Superior temporal gyrus (tissue), 1 donor: Measurements from ENCODE around the gene OR6S1.

Experiments
- DNase-seq: peaks from one replicate; pipeline ENCODE4 v3.0.0-alpha.2; 2016; ENCODE audit errors: extremely low spot score

Gene OR6S1

GRCh38 chr14:20641591-20641990 lies at the start of gene OR6S1:
Gene OR6S1, minus strand, starts transcription at chr14:20641691. Its CDS starts 0 bp downstream, at chr14:20641691.
- no peak for DNase-seq

GRCh38 chr14:20690848-20691640 lies 49.6 kb upstream of the OR6S1 start:
- peak; percentile 95 for DNase-seq

GRCh38 chr14:20688167-20688839 lies 46.8 kb upstream of the OR6S1 start, which contains the start of gene ANG:
Gene ANG, plus strand, starts transcription at chr14:20688764. Its CDS starts 4,801 bp downstream, at chr14:20693565.
- DNase-seq = no peak

- DNase-seq = no peak
These were observed 46.1 kb upstream of the OR6S1 start for GRCh38 chr14:20687362-20688166.

GRCh38 chr14:20686386-20687143 lies 45.1 kb upstream of the OR6S1 start:
- DNase-seq = no peak

- DNase-seq = peak; percentile 37
These were observed 43.4 kb upstream of the OR6S1 start for GRCh38 chr14:20684662-20685456.

- DNase-seq = peak; percentile 95
These were observed 42.6 kb upstream of the OR6S1 start, which contains the start of gene RNASE4 for GRCh38 chr14:20683891-20684661. Gene RNASE4, plus strand, starts transcription at chr14:20684560. Its CDS starts 14,812 bp downstream, at chr14:20699372.

GRCh38 chr14:20683125-20683890 lies 41.8 kb upstream of the OR6S1 start:
- DNase-seq = peak; percentile 96

- DNase-seq = peak; percentile 97
These were observed 41.1 kb upstream of the OR6S1 start for GRCh38 chr14:20682435-20683124.

- no peak for DNase-seq
These were observed 40.6 kb upstream of the OR6S1 start for GRCh38 chr14:20682127-20682434.

- peak; percentile 94 for DNase-seq
These were observed 40.0 kb upstream of the OR6S1 start for GRCh38 chr14:20681348-20682126.

- DNase-seq = no peak
These were observed 39.4 kb upstream of the OR6S1 start for GRCh38 chr14:20680843-20681347.

- peak; percentile 9 for DNase-seq
These were observed 38.9 kb upstream of the OR6S1 start for GRCh38 chr14:20680363-20680762.

- DNase-seq = peak; percentile 64
These were observed 38.4 kb upstream of the OR6S1 start for GRCh38 chr14:20679907-20680306.

- DNase-seq = no peak
These were observed 34.6 kb upstream of the OR6S1 start for GRCh38 chr14:20676072-20676471.

GRCh38 chr14:20675669-20676068 lies 34.2 kb upstream of the OR6S1 start:
- DNase-seq = no peak

GRCh38 chr14:20671597-20672283 lies 30.2 kb upstream of the OR6S1 start:
- no peak for DNase-seq
